Lower lobe of right lung (tissue), 2 donors: ENCODE measurements around the gene TMEM11. TPM values are rescaled to one million over a fixed set of nuclear protein-coding genes. Genes with fewer than 3 reads are reported as not detected.

Experiments used
- ATAC-seq, 2 donors: fragments of 200-7000 bp; cut with Tn5 transposase; one replicate each; pipeline ENCODE4 v1.9.1; 2020 to 2022; ENCODE audit warnings: mild to moderate bottlenecking in 2 of 2, moderate library complexity in 2 of 2
- DNase-seq: peaks from one replicate; pipeline ENCODE4 v3.0.0-alpha.2; 2020
- H3K27ac ChIP-seq: fragments of 200-600 bp; one replicate; pipeline ENCODE4 v1.8.0; 2022
- H3K27me3 ChIP-seq: fragments of 200-600 bp; one replicate; pipeline ENCODE4 v1.8.0; 2022; ENCODE audit warnings: low read depth
- H3K36me3 ChIP-seq: fragments of 200-600 bp; one replicate; pipeline ENCODE4 v1.8.0; 2022; ENCODE audit warnings: mild to moderate bottlenecking
- H3K4me1 ChIP-seq: fragments of 200-600 bp; one replicate; pipeline ENCODE4 v1.8.0; 2022
- H3K4me3 ChIP-seq: fragments of 200-600 bp; one replicate; pipeline ENCODE4 v1.8.0; 2022; ENCODE audit warnings: mild to moderate bottlenecking
- H3K9me3 ChIP-seq: fragments of 200-600 bp; one replicate; pipeline ENCODE4 v1.8.0; 2022
- intact Hi-C: fragments of 100-400 bp; cut with DNase I; formaldehyde crosslinking; loops from one replicate; pipeline ENCODE4 v1.11.0; 2022
- total RNA-seq: library from RNA; stranded (reverse); fragmentation: NEBNext Ultra II Directional; extraction: Animal tissue kit (Norgen Biotek cat#: 25700); gene quantifications from one replicate; pipeline ENCODE4 v1.2.1, GENCODE V29; 2021
- TF ChIP-seq, protein P1 (sequence below): fragments of 200-600 bp; IDR thresholded peaks from one replicate; pipeline ENCODE4 v1.8.0; 2022; ENCODE audit warnings: antibody characterized with exemption, mild to moderate bottlenecking
- donor health status: DM: no; HTN: yes; CAD: no; lungs with severe emphysema.

Gene TMEM11
- total RNA-seq, 1 donor from 2014 or later: 20.2 TPM

DNA sequence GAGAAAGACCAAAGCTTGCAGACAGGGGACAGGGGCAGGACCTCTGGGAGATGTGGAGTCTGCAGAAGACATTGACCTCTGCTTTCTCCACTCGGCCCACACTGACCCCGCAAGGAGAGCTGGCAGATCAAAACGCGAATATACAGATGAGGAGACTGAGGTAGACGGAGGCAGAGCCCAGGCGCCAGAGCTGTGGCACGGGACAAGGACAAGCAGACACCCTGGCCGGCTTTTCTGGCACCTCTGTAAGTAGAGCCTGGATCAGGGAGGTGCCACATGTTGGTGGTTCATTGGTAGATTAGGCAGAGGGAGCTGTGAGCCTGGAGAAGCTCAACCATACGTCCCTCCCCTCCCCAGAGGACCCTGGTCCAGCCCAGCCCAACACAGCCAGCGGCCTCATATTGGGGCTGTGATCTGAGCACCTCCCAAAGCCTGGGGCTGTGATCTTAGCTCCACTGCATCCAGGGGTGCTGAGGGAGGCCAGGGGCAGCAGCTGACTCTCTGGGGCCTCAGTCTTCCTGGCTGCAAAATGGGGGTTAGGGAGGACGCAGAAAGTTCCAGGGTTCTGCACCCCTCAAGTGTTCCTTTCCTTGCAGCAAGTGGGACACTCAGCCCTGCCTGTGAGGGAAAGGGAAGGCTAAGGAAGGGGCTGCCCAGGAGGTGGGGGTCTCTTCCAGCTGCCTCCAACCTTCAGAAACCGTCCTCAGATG lies 35.3 kb upstream of the TMEM11 start:
- intact Hi-C loops: no loop called here
- no peak for ATAC-seq

DNA sequence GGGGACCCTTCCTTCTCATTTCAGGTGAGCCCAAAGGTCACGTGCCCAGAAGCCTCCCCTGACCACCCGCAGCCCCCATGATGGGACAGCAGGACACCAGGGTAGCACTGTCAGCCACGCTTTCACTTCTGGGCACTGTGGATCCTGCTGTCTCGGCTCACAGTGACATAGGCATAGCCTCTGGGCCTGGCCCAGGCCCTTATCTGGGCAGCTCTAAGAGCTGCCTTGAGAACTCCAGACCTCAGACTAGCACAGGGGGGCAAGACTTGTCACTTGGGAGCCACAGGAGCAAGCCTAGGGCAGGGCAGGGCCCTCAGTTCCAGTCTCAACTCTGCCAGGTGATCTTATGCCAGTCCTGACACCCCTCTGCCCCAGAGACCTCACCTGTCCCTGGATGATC lies 34.5 kb upstream of the TMEM11 start:
- peaks cover 28% of the 10 kb centered on the region for H3K4me1 ChIP-seq
- ATAC-seq: no peak
- no peak overlapping the region for H3K27ac ChIP-seq
- no peaks in the 10 kb centered on the region for H3K9me3 ChIP-seq
- no peaks in the 10 kb centered on the region for H3K27me3 ChIP-seq
- intact Hi-C loops: no loop called here
- no peak overlapping the region for H3K4me3 ChIP-seq
- TF ChIP-seq, protein P1, sequence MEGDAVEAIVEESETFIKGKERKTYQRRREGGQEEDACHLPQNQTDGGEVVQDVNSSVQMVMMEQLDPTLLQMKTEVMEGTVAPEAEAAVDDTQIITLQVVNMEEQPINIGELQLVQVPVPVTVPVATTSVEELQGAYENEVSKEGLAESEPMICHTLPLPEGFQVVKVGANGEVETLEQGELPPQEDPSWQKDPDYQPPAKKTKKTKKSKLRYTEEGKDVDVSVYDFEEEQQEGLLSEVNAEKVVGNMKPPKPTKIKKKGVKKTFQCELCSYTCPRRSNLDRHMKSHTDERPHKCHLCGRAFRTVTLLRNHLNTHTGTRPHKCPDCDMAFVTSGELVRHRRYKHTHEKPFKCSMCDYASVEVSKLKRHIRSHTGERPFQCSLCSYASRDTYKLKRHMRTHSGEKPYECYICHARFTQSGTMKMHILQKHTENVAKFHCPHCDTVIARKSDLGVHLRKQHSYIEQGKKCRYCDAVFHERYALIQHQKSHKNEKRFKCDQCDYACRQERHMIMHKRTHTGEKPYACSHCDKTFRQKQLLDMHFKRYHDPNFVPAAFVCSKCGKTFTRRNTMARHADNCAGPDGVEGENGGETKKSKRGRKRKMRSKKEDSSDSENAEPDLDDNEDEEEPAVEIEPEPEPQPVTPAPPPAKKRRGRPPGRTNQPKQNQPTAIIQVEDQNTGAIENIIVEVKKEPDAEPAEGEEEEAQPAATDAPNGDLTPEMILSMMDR: no peak
- H3K36me3 ChIP-seq: no peaks in the 10 kb centered on the region
- DNase-seq: no peak

More for the DNA sequence above, 35.3 kb upstream of the TMEM11 start:
- DNase-seq: no peak
- Histone ChIP-seq H3K9me3 (no peaks in the 10 kb centered on the region), H3K4me1 (peaks cover 35% of the 10 kb centered on the region), H3K27ac (no peak overlapping the region), H3K4me3 (no peak overlapping the region), H3K27me3 (no peaks in the 10 kb centered on the region), H3K36me3 (no peaks in the 10 kb centered on the region)
- TF ChIP-seq, protein P1: no peak

DNA sequence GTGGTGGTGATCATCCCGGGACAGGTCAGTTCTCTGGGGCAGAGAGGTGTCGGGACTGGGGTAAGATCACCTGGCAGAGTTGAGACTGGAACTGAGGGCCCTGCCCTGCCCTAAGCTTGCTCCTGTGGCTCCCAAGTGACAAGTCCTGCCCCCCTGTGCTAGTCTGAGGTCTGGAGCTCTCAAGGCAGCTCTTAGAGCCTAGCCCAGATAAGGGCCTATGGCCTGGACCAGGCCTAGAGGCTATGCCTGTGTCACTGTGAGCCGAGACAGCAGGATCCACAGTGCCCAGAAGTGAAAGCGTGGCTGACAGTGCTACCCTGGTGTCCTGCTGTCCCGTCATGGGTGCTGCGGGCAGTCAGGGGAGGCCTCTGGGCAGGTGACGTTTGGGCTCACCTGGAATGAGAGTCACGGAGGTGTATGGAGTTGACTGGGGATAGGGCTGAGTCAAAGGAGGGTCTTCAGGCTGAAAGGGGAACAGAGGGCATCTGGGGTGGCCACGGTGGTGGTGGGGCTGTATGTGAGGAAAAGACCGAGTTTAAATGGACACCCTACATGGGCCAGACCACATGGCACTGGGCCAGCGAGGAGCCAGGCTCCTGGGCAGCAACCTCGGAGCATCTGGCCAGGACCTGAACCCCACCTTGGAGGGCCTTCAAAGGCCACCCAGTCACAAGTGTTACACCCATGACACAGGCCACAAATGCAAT lies 33.7 kb upstream of the TMEM11 start:
- intact Hi-C loops: no loop called here
- peaks cover 5% of the 10 kb centered on the region for H3K36me3 ChIP-seq
- TF ChIP-seq, protein P1: no peak
- no peaks in the 10 kb centered on the region for H3K27me3 ChIP-seq
- DNase-seq: no peak
- no peaks in the 10 kb centered on the region for H3K9me3 ChIP-seq
- H3K4me3 ChIP-seq: no peak overlapping the region
- H3K4me1 ChIP-seq: peaks cover 27% of the 10 kb centered on the region
- no peak overlapping the region for H3K27ac ChIP-seq
- ATAC-seq: no peak

DNA sequence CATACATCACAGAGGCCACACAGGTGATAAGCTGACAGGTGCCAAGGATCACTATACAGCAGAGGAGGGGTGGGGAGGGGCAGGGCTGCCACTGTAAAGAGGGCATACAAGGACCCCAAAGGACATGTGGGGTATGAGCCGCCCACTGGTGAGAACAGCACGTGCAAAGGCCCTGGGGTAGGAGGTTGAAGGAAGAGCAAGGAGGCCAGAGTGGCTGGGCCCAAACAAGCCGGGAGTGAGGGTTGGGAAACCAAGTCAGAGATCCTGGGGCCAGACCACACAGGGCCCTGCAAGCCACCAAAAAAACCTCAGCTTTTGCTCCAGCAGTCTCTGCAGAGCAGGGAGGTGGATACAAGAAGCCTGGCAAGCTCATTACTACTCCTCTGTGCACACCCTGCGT lies 32.7 kb upstream of the TMEM11 start:
- no peak overlapping the region for H3K4me3 ChIP-seq
- peaks cover 19% of the 10 kb centered on the region for H3K4me1 ChIP-seq
- intact Hi-C loops: no loop called here
- TF ChIP-seq, protein P1: no peak
- H3K36me3 ChIP-seq: peaks cover 14% of the 10 kb centered on the region
- H3K9me3 ChIP-seq: no peaks in the 10 kb centered on the region
- no peak for DNase-seq
- ATAC-seq: no peak
- no peak overlapping the region for H3K27ac ChIP-seq
- H3K27me3 ChIP-seq: no peaks in the 10 kb centered on the region

DNA sequence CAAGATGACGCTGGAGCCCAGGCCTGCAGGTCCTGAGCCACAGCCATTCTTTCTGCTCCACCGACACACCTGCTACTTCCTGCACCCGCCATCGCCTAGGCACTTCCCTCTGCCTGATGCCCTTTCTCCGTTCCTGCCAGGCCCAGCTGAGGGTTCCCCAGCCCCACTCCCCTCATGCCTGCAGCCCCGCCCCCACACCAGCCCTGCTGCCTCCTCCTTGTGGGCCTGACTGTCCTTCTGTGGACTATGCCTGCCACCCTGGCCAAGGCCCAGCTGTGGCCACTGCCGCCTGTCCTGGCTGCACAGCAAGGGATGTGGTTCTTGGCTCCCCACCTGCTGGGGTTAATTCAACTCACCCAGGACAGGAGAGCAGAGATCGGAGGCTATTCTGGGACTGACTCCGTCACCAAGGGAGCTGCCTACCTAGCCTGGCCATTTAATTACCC lies 31.7 kb upstream of the TMEM11 start:
- Histone ChIP-seq H3K4me1 (peaks cover 8% of the 10 kb centered on the region), H3K36me3 (peaks cover 20% of the 10 kb centered on the region), H3K4me3 (no peak overlapping the region), H3K27me3 (no peaks in the 10 kb centered on the region), H3K9me3 (no peaks in the 10 kb centered on the region), H3K27ac (no peak overlapping the region)
- TF ChIP-seq, protein P1: no peak
- DNase-seq (no peak), ATAC-seq (no peak)
- intact Hi-C loops: no loop called here
